Measurements from ENCODE around the gene PRH1.

PRH1 gene

DNA sequence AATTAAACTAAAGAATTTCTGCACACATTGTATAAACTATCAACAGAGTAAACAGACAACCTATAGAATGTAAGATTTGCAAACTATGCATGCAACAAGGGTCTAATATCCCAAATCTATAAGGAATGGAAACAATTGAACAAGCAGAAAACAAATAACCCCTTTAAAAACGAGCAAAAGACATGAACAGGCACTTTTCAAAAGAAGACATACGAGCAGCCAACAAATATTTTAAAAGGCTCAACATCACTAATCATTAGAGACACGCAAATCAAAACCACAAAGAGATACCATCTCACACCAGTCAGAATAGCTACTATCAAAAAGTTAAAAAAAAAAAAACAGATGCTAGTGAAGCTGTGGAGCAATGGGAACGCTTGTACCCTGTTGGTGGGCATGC, 20.6 kb upstream of the PRH1 start:
- Histone ChIP-seq H3K27me3 (ENCODE audit: insufficient read depth, low read length) (no peaks in the 10 kb centered on the region), H2AFZ (ENCODE audit: low read length) (no peak overlapping the region), H3K4me1 (ENCODE audit: insufficient read depth, low read length, severe bottlenecking) (no peaks in the 10 kb centered on the region), H3K27ac (ENCODE audit: low read depth, low read length, poor library complexity, severe bottlenecking) (no peak overlapping the region), H3K4me3 (ENCODE audit: low read depth, low read length, poor library complexity, severe bottlenecking) (no peak overlapping the region), H3F3A (ENCODE audit: insufficient read depth, low read length) (no peaks in the 10 kb centered on the region), H3K9me2 (ENCODE audit: low read depth, low read length) (no peaks in the 10 kb centered on the region), H3K4me2 (ENCODE audit: low read length) (no peak overlapping the region), H4K20me1 (ENCODE audit: insufficient read depth, low read length) (no peaks in the 10 kb centered on the region), H3K9me3 (ENCODE audit: low read length) (peaks cover 7% of the 10 kb centered on the region; the same call in 1 of the 2 replicates), H3K79me2 (ENCODE audit: insufficient read depth, low read length) (no peaks in the 10 kb centered on the region), H3K36me3 (ENCODE audit: insufficient read depth, low read length) (no peaks in the 10 kb centered on the region), H3K9ac (ENCODE audit: low read length) (no peak overlapping the region)
- TF ChIP-seq, protein P1, sequence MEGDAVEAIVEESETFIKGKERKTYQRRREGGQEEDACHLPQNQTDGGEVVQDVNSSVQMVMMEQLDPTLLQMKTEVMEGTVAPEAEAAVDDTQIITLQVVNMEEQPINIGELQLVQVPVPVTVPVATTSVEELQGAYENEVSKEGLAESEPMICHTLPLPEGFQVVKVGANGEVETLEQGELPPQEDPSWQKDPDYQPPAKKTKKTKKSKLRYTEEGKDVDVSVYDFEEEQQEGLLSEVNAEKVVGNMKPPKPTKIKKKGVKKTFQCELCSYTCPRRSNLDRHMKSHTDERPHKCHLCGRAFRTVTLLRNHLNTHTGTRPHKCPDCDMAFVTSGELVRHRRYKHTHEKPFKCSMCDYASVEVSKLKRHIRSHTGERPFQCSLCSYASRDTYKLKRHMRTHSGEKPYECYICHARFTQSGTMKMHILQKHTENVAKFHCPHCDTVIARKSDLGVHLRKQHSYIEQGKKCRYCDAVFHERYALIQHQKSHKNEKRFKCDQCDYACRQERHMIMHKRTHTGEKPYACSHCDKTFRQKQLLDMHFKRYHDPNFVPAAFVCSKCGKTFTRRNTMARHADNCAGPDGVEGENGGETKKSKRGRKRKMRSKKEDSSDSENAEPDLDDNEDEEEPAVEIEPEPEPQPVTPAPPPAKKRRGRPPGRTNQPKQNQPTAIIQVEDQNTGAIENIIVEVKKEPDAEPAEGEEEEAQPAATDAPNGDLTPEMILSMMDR (IDR thresholded peaks at IDR 0.05; ENCODE audit: low read length) = no peak
- TF ChIP-seq EZH2 (IDR thresholded peaks at IDR 0.05; ENCODE audit: borderline replicate concordance, low read length) = no peak

DNA sequence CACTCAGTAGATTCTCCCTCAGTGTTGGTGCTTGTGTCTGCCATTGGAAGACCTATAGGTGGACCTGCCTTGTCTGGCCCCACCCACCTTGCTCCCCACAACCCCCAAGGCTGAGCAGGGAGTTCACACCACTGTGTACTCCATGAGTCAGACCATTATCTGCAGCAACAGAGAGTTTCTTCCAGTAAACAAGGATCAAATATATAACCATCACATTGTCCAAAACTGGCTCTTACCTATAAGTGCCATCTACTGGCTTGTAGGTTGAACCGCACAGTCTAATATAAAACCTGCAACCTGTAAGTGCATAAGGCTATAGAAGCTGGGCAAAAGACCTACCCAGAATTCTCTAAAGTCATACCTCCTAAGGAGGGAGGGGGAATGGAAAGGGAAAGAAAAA, 17.4 kb upstream of the PRH1 start:
- Histone ChIP-seq H2AFZ (ENCODE audit: low read length) (no peak overlapping the region), H3K36me3 (ENCODE audit: insufficient read depth, low read length) (no peaks in the 10 kb centered on the region), H3K9ac (ENCODE audit: low read length) (no peak overlapping the region), H3K4me2 (ENCODE audit: low read length) (no peak overlapping the region), H4K20me1 (ENCODE audit: insufficient read depth, low read length) (no peaks in the 10 kb centered on the region), H3F3A (ENCODE audit: insufficient read depth, low read length) (no peaks in the 10 kb centered on the region), H3K9me2 (ENCODE audit: low read depth, low read length) (no peaks in the 10 kb centered on the region), H3K4me1 (ENCODE audit: insufficient read depth, low read length, severe bottlenecking) (no peaks in the 10 kb centered on the region), H3K4me3 (ENCODE audit: low read depth, low read length, poor library complexity, severe bottlenecking) (no peak overlapping the region), H3K79me2 (ENCODE audit: insufficient read depth, low read length) (no peaks in the 10 kb centered on the region), H3K27ac (ENCODE audit: low read depth, low read length, poor library complexity, severe bottlenecking) (no peak overlapping the region), H3K27me3 (ENCODE audit: insufficient read depth, low read length) (no peaks in the 10 kb centered on the region), H3K9me3 (ENCODE audit: low read length) (peaks cover 4% of the 10 kb centered on the region; the same call in 1 of the 2 replicates)
- no peak for TF ChIP-seq EZH2 (IDR thresholded peaks at IDR 0.05; ENCODE audit: borderline replicate concordance, low read length)
- TF ChIP-seq, protein P1 (IDR thresholded peaks at IDR 0.05; ENCODE audit: low read length) = peak; percentile 43; the same call in 1 of the 2 replicates

DNA sequence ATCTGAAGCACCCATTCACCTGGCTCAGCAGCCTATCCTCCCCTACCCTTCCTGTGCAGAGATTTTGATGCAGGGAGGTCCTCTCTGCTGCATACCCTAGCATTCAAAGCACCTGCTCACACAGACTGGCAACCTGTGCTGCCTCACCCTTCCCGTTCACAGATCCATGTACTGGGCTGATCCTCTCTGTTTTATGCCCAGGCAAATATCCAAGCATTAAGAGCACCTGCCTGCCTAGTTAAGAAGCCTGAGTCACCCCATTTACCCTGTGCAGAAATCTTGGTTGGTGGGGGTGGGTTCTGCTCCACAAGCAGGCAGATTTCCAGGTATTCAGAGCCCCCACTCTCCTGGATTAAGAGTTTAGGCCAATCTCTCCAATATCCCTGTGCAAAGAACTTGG, 16.9 kb upstream of the PRH1 start:
- no peaks in the 10 kb centered on the region for H3F3A ChIP-seq (ENCODE audit: insufficient read depth, low read length)
- H3K4me1 ChIP-seq (ENCODE audit: insufficient read depth, low read length, severe bottlenecking) = no peaks in the 10 kb centered on the region
- no peak overlapping the region for H3K4me2 ChIP-seq (ENCODE audit: low read length)
- no peaks in the 10 kb centered on the region for H3K9me2 ChIP-seq (ENCODE audit: low read depth, low read length)
- H3K9ac ChIP-seq (ENCODE audit: low read length) = no peak overlapping the region
- H3K27ac ChIP-seq (ENCODE audit: low read depth, low read length, poor library complexity, severe bottlenecking) = no peak overlapping the region
- no peaks in the 10 kb centered on the region for H3K36me3 ChIP-seq (ENCODE audit: insufficient read depth, low read length)
- no peak overlapping the region for H3K4me3 ChIP-seq (ENCODE audit: low read depth, low read length, poor library complexity, severe bottlenecking)
- no peaks in the 10 kb centered on the region for H3K79me2 ChIP-seq (ENCODE audit: insufficient read depth, low read length)
- H4K20me1 ChIP-seq (ENCODE audit: insufficient read depth, low read length) = no peaks in the 10 kb centered on the region
- H3K27me3 ChIP-seq (ENCODE audit: insufficient read depth, low read length) = no peaks in the 10 kb centered on the region
- H2AFZ ChIP-seq (ENCODE audit: low read length) = no peak overlapping the region
- H3K9me3 ChIP-seq (ENCODE audit: low read length) = peaks cover 4% of the 10 kb centered on the region; the same call in 1 of the 2 replicates
- no peak for TF ChIP-seq EZH2 (IDR thresholded peaks at IDR 0.05; ENCODE audit: borderline replicate concordance, low read length)
- TF ChIP-seq, protein P1 (IDR thresholded peaks at IDR 0.05; ENCODE audit: low read length) = no peak
